ENCODE data around the gene COL28A1. TPM values are rescaled to one million over a fixed set of nuclear protein-coding genes. Genes with fewer than 3 reads are reported as not detected.
"Not testable (repeated sequence)": the region's sequence is repeated elsewhere in the genome, so short reads cannot be mapped to it uniquely, and the experiment has no call there.

The COL28A1 gene
- total RNA-seq, 1 donor from 2014 or later = 0.60 TPM

- H3K9me3 Mint-ChIP-seq = peaks cover 6% of the 10 kb centered on the region
- H3K36me3 Mint-ChIP-seq = peaks cover 2% of the 10 kb centered on the region
- Histone ChIP-seq H3K9ac (no peak overlapping the region), H2AFZ (replicated peaks) (no peak overlapping the region), H3K9me3 (ENCODE audit: low read depth) (peaks cover 4% of the 10 kb centered on the region), H3K27ac (no peak overlapping the region), H3K4me2 (no peak overlapping the region), H3K4me1 (no peaks in the 10 kb centered on the region), H3K4me3 (no peak overlapping the region), H3K36me3 (no peaks in the 10 kb centered on the region), H3K27me3 (no peaks in the 10 kb centered on the region), H4K20me1 (ENCODE audit: low read depth) (no peaks in the 10 kb centered on the region), H3K79me2 (ENCODE audit: low read depth) (no peaks in the 10 kb centered on the region), H3F3A (ENCODE audit: low read depth) (no peaks in the 10 kb centered on the region)
- H3K27me3 Mint-ChIP-seq (ENCODE audit: insufficient read depth, low read depth) = no peaks in the 10 kb centered on the region
- TF ChIP-seq EZH2phosphoT487 (IDR thresholded peaks at IDR 0.05) (no peak), CTCF (IDR thresholded peaks at IDR 0.05) (no peak), EZH2 (IDR thresholded peaks at IDR 0.05) (no peak)
- H3K4me3 Mint-ChIP-seq = no peak overlapping the region
- no peaks in the 10 kb centered on the region for H3K4me1 Mint-ChIP-seq
- DNase-seq (ENCODE audit: low spot score) = no peak
- no peak overlapping the region for H3K27ac Mint-ChIP-seq
Measured at GRCh38 chr7:7475601-7476000, 60.1 kb downstream of the COL28A1 start.

- H3K27me3 Mint-ChIP-seq (ENCODE audit: insufficient read depth, low read depth) = no peaks in the 10 kb centered on the region
- Histone ChIP-seq H3K79me2 (ENCODE audit: low read depth) (no peaks in the 10 kb centered on the region), H4K20me1 (ENCODE audit: low read depth) (no peaks in the 10 kb centered on the region), H3K9ac (no peak overlapping the region), H3K4me1 (no peaks in the 10 kb centered on the region), H2AFZ (replicated peaks) (no peak overlapping the region), H3K4me2 (no peak overlapping the region), H3K27me3 (no peaks in the 10 kb centered on the region), H3K4me3 (no peak overlapping the region), H3K36me3 (no peaks in the 10 kb centered on the region), H3K9me3 (ENCODE audit: low read depth) (peaks cover 4% of the 10 kb centered on the region), H3K27ac (no peak overlapping the region), H3F3A (ENCODE audit: low read depth) (no peaks in the 10 kb centered on the region)
- H3K4me3 Mint-ChIP-seq = no peak overlapping the region
- peaks cover 2% of the 10 kb centered on the region for H3K36me3 Mint-ChIP-seq
- TF ChIP-seq EZH2 (IDR thresholded peaks at IDR 0.05) (no peak), EZH2phosphoT487 (IDR thresholded peaks at IDR 0.05) (no peak), CTCF (IDR thresholded peaks at IDR 0.05) (no peak)
- no peak for DNase-seq (ENCODE audit: low spot score)
- H3K27ac Mint-ChIP-seq = no peak overlapping the region
- H3K9me3 Mint-ChIP-seq = peaks cover 6% of the 10 kb centered on the region
- H3K4me1 Mint-ChIP-seq = no peaks in the 10 kb centered on the region
Measured at GRCh38 chr7:7474436-7474835, 61.2 kb downstream of the COL28A1 start.

GRCh38 chr7:7464991-7465765, 70.5 kb downstream of the COL28A1 start:
- H3K4me1 ChIP-seq; H3K9me3 ChIP-seq (ENCODE audit: low read depth); H2AFZ ChIP-seq (replicated peaks); H3K27ac Mint-ChIP-seq; H3K79me2 ChIP-seq (ENCODE audit: low read depth); DNase-seq (ENCODE audit: low spot score); H3F3A ChIP-seq (ENCODE audit: low read depth); H3K27ac ChIP-seq; H3K4me1 Mint-ChIP-seq; H4K20me1 ChIP-seq (ENCODE audit: low read depth); H3K4me2 ChIP-seq; H3K4me3 Mint-ChIP-seq; H3K36me3 Mint-ChIP-seq; H3K4me3 ChIP-seq; H3K36me3 ChIP-seq; H3K9ac ChIP-seq; H3K27me3 Mint-ChIP-seq (ENCODE audit: insufficient read depth, low read depth); H3K27me3 ChIP-seq: not testable (repeated sequence)
- peaks cover 11% of the 10 kb centered on the region for H3K9me3 Mint-ChIP-seq

- Histone ChIP-seq H3F3A (ENCODE audit: low read depth) (no peaks in the 10 kb centered on the region), H3K79me2 (ENCODE audit: low read depth) (no peaks in the 10 kb centered on the region), H3K36me3 (peaks cover 5% of the 10 kb centered on the region), H3K4me1 (no peaks in the 10 kb centered on the region), H2AFZ (replicated peaks) (no peak overlapping the region), H3K4me2 (no peak overlapping the region), H4K20me1 (ENCODE audit: low read depth) (no peaks in the 10 kb centered on the region), H3K9me3 (ENCODE audit: low read depth) (peaks cover 13% of the 10 kb centered on the region), H3K9ac (no peak overlapping the region), H3K27ac (no peak overlapping the region), H3K4me3 (no peak overlapping the region), H3K27me3 (no peaks in the 10 kb centered on the region)
- no peaks in the 10 kb centered on the region for H3K36me3 Mint-ChIP-seq
- no peaks in the 10 kb centered on the region for H3K27me3 Mint-ChIP-seq (ENCODE audit: insufficient read depth, low read depth)
- H3K9me3 Mint-ChIP-seq = no peaks in the 10 kb centered on the region
- no peak overlapping the region for H3K27ac Mint-ChIP-seq
- no peaks in the 10 kb centered on the region for H3K4me1 Mint-ChIP-seq
- TF ChIP-seq EZH2 (IDR thresholded peaks at IDR 0.05) (no peak), EZH2phosphoT487 (IDR thresholded peaks at IDR 0.05) (no peak), CTCF (IDR thresholded peaks at IDR 0.05) (no peak)
- H3K4me3 Mint-ChIP-seq = no peak overlapping the region
- DNase-seq (ENCODE audit: low spot score) = no peak
Measured at GRCh38 chr7:7454000-7454399, 81.7 kb downstream of the COL28A1 start.

Measured in neural progenitor cell (in vitro differentiated cells).